ENCODE measurements around the gene EFNA4. TPM values are rescaled to one million over a fixed set of nuclear protein-coding genes. Genes with fewer than 3 reads are reported as not detected.
A peak's percentile ranks its signal among the peaks of the same experiment; 100 is the strongest.

Gene EFNA4
- total RNA-seq, 2 experiments from 2014 or later: 6.6 to 8.5 TPM

- Mint-ChIP-seq H3K27ac (no peak overlapping the region), H3K4me1 (peaks cover 7% of the 10 kb centered on the region)
These were observed 26.5 kb upstream of the EFNA4 start for GRCh38 chr1:155037043-155037442.

DNA sequence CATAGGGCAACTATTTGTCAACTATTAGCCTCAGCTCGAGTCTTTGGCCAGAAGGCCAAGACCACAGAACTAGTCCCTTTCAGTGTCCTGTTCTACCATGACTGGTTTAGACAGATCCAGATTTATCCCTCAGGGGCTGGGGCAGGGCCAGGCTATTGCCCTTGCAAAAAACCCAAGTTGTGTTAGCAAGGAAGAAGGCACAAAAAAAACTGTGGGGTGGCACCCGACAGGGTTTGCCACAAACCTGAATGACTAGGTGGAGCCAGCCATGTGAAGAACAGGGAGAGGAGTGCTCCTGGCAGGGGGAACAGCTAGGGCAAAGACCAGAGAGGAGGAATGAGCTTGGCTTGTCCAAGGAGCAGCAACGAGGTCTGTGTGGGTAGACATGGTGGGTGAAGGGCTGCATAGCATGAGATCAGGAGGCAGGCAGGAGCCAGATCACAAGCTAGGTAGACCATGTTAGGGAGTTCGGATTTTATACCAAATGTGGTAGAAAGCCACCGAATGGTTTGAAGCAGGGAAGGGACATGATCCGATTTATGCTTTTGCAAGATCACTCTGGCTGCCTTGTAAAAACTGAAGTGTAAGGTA, 25.6 kb upstream of the EFNA4 start:
- H3K27me3 Mint-ChIP-seq: peaks cover 14% of the 10 kb centered on the region
- ChIA-PET CTCF (interaction anchor here (0.7 to 12.9 kb wide), 4 partner anchors 13 to 20 kb away, joined by 3 to 107 read pairs (median 4); partner anchors contain the start of gene ADAM15), POLR2A (interaction anchor here (1.1 kb wide), 1 partner anchor 22 kb away, joined by 3 read pairs; no protein-coding TSS in a partner anchor)
- H3K27ac Mint-ChIP-seq: no peak overlapping the region
- no peaks in the 10 kb centered on the region for H3K9me3 Mint-ChIP-seq
- DNase-seq: no peak
- no peak overlapping the region for H3K4me3 Mint-ChIP-seq
- H3K36me3 Mint-ChIP-seq (ENCODE audit: low read depth): no peaks in the 10 kb centered on the region
- peaks cover 7% of the 10 kb centered on the region for H3K4me1 Mint-ChIP-seq

More at GRCh38 chr1:155037043-155037442, 26.5 kb upstream of the EFNA4 start:
- Mint-ChIP-seq H3K27me3 (peaks cover 14% of the 10 kb centered on the region), H3K4me3 (no peak overlapping the region), H3K9me3 (no peaks in the 10 kb centered on the region), H3K36me3 (ENCODE audit: low read depth) (no peaks in the 10 kb centered on the region)
- POLR2A ChIA-PET: no interaction called here
- CTCF ChIA-PET: interaction anchor here (1.3 to 12.9 kb wide), 2 partner anchors 14 to 21 kb away, joined by 3 to 107 read pairs; partner anchors contain the start of gene ADAM15
- DNase-seq: no peak

DNA sequence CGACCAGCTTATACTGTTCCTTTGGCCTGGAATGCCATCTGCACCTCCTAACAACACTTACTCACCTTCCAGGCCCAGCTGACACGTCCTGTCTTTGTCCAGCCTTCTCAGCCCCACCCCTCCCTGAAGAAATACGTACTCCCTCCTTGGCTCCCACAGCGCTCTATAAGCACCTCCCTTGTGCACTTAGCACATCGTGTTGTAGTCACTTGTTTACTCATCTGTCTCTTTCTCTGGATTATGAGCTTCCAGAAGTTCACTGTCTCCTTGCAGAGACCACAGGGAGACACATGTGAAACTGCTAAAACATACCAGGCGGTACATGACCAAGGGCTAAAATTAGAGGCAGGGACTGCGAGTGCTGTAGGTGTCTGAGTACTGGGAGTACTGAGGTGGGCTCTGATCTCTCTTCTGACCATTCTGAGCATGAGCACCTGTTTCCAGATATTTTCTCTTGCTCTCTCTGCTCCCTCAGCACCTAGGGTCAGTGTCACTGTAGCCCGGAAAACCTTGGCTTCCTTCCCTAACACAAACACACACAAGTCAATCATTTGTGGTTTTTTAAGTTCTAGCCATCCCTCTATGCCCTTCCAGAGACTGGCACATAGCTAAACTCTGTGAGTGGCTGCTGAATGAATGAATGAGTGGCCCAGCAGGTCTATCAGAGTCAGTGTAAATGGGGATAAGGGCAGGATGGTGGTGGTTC, 24.8 kb upstream of the EFNA4 start:
- DNase-seq: no peak
- H3K27me3 Mint-ChIP-seq: peaks cover 14% of the 10 kb centered on the region
- CTCF ChIA-PET: interaction anchor here (0.7 to 12.9 kb wide), 3 partner anchors 12 to 21 kb away, joined by 3 to 107 read pairs (median 5); partner anchors contain the start of gene ADAM15
- POLR2A ChIA-PET: interaction anchor here (0.9 to 1.1 kb wide), 2 partner anchors 9 to 22 kb away, joined by 3 read pairs; no protein-coding TSS in a partner anchor
- peaks cover 8% of the 10 kb centered on the region for H3K4me1 Mint-ChIP-seq
- H3K36me3 Mint-ChIP-seq (ENCODE audit: low read depth): no peaks in the 10 kb centered on the region
- no peaks in the 10 kb centered on the region for H3K9me3 Mint-ChIP-seq
- no peak overlapping the region for H3K27ac Mint-ChIP-seq
- no peak overlapping the region for H3K4me3 Mint-ChIP-seq

GRCh38 chr1:155039308-155039669, 24.3 kb upstream of the EFNA4 start:
- Mint-ChIP-seq H3K4me3 (no peak overlapping the region), H3K27me3 (peaks cover 14% of the 10 kb centered on the region), H3K4me1 (peaks cover 10% of the 10 kb centered on the region), H3K27ac (no peak overlapping the region), H3K36me3 (ENCODE audit: low read depth) (no peaks in the 10 kb centered on the region), H3K9me3 (no peaks in the 10 kb centered on the region)
- DNase-seq: no peak
- CTCF ChIA-PET: interaction anchor here (0.7 to 12.9 kb wide), 3 partner anchors 12 to 21 kb away, joined by 5 to 107 read pairs (median 5); partner anchors contain the start of gene ADAM15
- POLR2A ChIA-PET: interaction anchor here (0.9 to 1.1 kb wide), 2 partner anchors 10 to 23 kb away, joined by 3 read pairs; no protein-coding TSS in a partner anchor

DNA sequence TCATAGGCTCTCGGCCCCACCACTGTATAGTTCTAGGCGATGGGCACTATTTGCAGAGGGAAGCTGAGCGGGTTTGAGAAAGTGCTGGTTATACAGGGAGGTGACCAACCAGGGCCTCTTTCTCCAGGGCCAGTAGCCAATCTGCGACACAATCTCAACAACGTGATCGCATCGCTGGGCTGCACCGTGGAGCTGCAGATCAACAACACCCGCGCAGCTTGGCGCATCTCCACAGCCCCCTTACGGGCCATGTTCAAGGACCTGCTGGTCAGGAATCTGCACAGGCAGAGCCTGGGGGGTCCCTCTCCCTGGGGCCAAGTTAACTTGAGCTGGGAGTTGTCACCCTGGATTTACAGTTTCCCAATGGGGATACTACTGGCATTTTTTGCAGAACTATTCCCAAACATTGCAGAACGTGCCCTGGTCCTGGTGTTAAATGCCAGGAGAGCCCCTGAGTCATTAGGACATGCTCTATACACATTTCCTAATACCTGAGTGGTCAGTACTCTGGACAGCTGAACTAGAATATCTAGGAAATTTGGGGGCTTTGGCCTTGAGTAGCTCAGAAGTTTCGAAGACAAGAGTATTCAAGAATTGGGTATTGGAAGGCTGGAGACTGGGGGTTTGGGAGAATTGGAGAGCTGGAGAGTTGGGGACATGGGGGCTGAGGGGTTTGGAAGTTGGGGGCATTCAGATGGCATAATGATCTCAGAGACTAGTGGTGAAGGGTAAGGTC, 23.0 kb upstream of the EFNA4 start:
- DNase-seq: no peak
- H3K36me3 Mint-ChIP-seq (ENCODE audit: low read depth): no peaks in the 10 kb centered on the region
- peaks cover 18% of the 10 kb centered on the region for H3K4me1 Mint-ChIP-seq
- POLR2A ChIA-PET: interaction anchor here (2.1 kb wide), 1 partner anchor 11 kb away, joined by 9 read pairs; the partner anchor contains the start of gene ADAM15
- peaks cover 14% of the 10 kb centered on the region for H3K27me3 Mint-ChIP-seq
- no peak overlapping the region for H3K27ac Mint-ChIP-seq
- H3K4me3 Mint-ChIP-seq: no peak overlapping the region
- CTCF ChIA-PET: interaction anchor here (1.0 to 12.9 kb wide), 4 partner anchors 11 to 57 kb away, joined by 3 to 107 read pairs (median 10); partner anchors contain the start of genes ADAM15 and FLAD1
- H3K9me3 Mint-ChIP-seq: no peaks in the 10 kb centered on the region

- no peak overlapping the region for H3K27ac Mint-ChIP-seq
These were observed 20.8 kb upstream of the EFNA4 start for GRCh38 chr1:155042789-155043188.

GRCh38 chr1:155043301-155043702, 20.2 kb upstream of the EFNA4 start:
- Mint-ChIP-seq H3K27ac (no peak overlapping the region), H3K36me3 (ENCODE audit: low read depth) (no peaks in the 10 kb centered on the region), H3K27me3 (peaks cover 7% of the 10 kb centered on the region), H3K9me3 (no peaks in the 10 kb centered on the region), H3K4me1 (peaks cover 18% of the 10 kb centered on the region), H3K4me3 (no peak overlapping the region)
- CTCF ChIA-PET: interaction anchor here (0.7 to 12.9 kb wide), 13 partner anchors 15 to 483 kb away, joined by 3 to 107 read pairs (median 3); partner anchors contain the start of genes EFNA4 and KRTCAP2
- DNase-seq: no peak
- POLR2A ChIA-PET: interaction anchor here (2.4 kb wide), 1 partner anchor 42 kb away, joined by 7 read pairs; no protein-coding TSS in a partner anchor

More at GRCh38 chr1:155042789-155043188, 20.8 kb upstream of the EFNA4 start:
- Mint-ChIP-seq H3K4me3 (no peak overlapping the region), H3K9me3 (no peaks in the 10 kb centered on the region), H3K36me3 (ENCODE audit: low read depth) (no peaks in the 10 kb centered on the region), H3K27me3 (peaks cover 12% of the 10 kb centered on the region), H3K4me1 (peaks cover 18% of the 10 kb centered on the region)
- no peak for DNase-seq
- CTCF ChIA-PET: interaction anchor here (1.3 to 12.9 kb wide), 6 partner anchors 9 to 47 kb away, joined by 3 to 107 read pairs (median 16); partner anchors contain the start of gene ADAM15
- POLR2A ChIA-PET: interaction anchor here (2.4 kb wide), 1 partner anchor 42 kb away, joined by 7 read pairs; no protein-coding TSS in a partner anchor

DNA sequence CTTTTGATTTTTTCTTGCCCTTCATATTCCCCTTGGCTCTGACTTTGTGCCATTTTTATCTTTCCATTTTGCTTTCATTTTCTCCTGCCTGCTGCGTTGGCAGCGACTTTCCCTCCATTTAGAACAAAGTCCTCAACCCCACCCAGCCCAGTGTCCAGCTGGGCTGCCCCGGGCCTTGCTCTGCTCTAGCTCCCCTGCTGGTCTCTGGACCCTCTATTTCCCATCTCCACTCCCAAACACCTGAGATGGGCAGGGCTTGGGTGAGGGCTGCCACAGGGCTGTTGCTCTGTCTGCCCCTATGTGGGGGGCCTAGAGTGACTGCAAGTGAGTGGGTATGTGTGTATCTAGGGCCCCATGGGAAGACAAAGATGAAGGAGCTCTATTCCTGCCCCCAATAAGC, 19.7 kb upstream of the EFNA4 start:
- H3K9me3 Mint-ChIP-seq: no peaks in the 10 kb centered on the region
- peaks cover 3% of the 10 kb centered on the region for H3K27me3 Mint-ChIP-seq
- no peaks in the 10 kb centered on the region for H3K36me3 Mint-ChIP-seq (ENCODE audit: low read depth)
- no peak overlapping the region for H3K27ac Mint-ChIP-seq
- peaks cover 17% of the 10 kb centered on the region for H3K4me1 Mint-ChIP-seq
- ChIA-PET CTCF (interaction anchor here (0.6 to 12.9 kb wide), 17 partner anchors 14 to 484 kb away, joined by 3 to 107 read pairs (median 3); partner anchors contain the start of genes EFNA4, KRTCAP2 and SHC1), POLR2A (interaction anchor here (1.1 to 2.4 kb wide), 2 partner anchors 18 to 41 kb away, joined by 4 to 7 read pairs; no protein-coding TSS in a partner anchor)
- no peak for DNase-seq
- H3K4me3 Mint-ChIP-seq: no peak overlapping the region

- Mint-ChIP-seq H3K27me3 (peaks cover 3% of the 10 kb centered on the region), H3K4me3 (no peak overlapping the region), H3K4me1 (peaks cover 12% of the 10 kb centered on the region), H3K36me3 (ENCODE audit: low read depth) (no peaks in the 10 kb centered on the region), H3K27ac (no peak overlapping the region), H3K9me3 (no peaks in the 10 kb centered on the region)
- CTCF ChIA-PET: interaction anchor here (0.6 to 12.9 kb wide), 19 partner anchors 14 to 485 kb away, joined by 3 to 107 read pairs (median 3); partner anchors contain the start of genes EFNA4, KRTCAP2, PYGO2 and SHC1
- POLR2A ChIA-PET: interaction anchor here (1.1 to 2.4 kb wide), 3 partner anchors 14 to 41 kb away, joined by 4 to 7 read pairs (median 5); no protein-coding TSS in a partner anchor
- DNase-seq: no peak
These were observed 19.2 kb upstream of the EFNA4 start for GRCh38 chr1:155044365-155044764.

DNA sequence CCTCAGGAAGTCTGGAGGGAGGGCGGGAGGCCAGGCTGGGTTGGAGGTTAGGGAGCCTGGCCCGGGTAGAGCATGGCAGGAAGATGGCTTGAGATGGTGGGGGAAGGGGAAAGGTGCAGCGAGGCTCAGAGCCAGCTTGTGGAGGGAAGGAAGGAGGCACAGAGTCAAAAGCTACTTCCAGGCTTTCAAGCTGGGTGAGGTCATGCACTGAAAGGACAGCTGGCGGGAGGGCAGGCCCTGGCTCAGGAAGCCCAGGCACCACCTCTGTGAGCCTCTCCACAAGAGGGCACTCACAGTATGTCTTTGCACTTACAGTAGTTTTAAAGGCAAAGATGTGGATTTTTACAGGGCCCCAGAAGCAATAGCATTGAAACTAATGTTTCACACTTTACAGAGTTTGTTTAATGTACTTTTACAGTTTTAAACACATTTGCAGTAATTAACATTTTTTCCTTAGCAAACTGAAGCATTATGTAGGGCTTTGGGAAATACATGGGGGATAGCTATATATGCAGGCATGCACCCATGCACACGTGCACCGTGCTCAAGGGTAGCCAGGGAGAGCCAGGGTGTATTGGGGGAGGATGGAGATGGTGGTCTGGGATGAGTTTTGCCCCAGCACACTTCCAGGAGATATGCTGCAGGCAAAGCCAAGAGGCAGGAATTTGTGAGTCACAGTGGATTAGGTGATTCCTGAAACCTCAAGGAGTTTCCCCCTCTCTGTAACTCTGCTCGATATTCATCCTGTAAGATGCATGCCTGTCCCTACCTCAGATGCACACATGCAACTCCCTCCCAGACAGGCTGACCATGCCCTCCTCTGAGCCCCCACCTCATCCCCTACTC, 18.5 kb upstream of the EFNA4 start:
- H3K27ac Mint-ChIP-seq: no peak overlapping the region
- peak; percentile 73 for DNase-seq
- peaks cover 17% of the 10 kb centered on the region for H3K4me1 Mint-ChIP-seq
- ChIA-PET CTCF (interaction anchor here (1.0 to 12.9 kb wide), 13 partner anchors 13 to 101 kb away, joined by 3 to 107 read pairs (median 5); partner anchors contain the start of genes EFNA4, PYGO2 and SHC1), POLR2A (interaction anchor here (1.1 to 2.4 kb wide), 3 partner anchors 13 to 40 kb away, joined by 4 to 7 read pairs (median 5); no protein-coding TSS in a partner anchor)
- peaks cover 3% of the 10 kb centered on the region for H3K27me3 Mint-ChIP-seq
- no peaks in the 10 kb centered on the region for H3K9me3 Mint-ChIP-seq
- no peaks in the 10 kb centered on the region for H3K36me3 Mint-ChIP-seq (ENCODE audit: low read depth)
- no peak overlapping the region for H3K4me3 Mint-ChIP-seq
